HG03432 (cell line): ENCODE measurements around the gene GNLY.

Experiments used
- ATAC-seq: cut with Tn5 transposase; IDR thresholded peaks from one replicate; pipeline ENCODE4 v1.9.1; 2021; ENCODE audit warnings: mild to moderate bottlenecking, moderate library complexity; ENCODE audit not compliant: unreplicated experiment

Gene GNLY

DNA sequence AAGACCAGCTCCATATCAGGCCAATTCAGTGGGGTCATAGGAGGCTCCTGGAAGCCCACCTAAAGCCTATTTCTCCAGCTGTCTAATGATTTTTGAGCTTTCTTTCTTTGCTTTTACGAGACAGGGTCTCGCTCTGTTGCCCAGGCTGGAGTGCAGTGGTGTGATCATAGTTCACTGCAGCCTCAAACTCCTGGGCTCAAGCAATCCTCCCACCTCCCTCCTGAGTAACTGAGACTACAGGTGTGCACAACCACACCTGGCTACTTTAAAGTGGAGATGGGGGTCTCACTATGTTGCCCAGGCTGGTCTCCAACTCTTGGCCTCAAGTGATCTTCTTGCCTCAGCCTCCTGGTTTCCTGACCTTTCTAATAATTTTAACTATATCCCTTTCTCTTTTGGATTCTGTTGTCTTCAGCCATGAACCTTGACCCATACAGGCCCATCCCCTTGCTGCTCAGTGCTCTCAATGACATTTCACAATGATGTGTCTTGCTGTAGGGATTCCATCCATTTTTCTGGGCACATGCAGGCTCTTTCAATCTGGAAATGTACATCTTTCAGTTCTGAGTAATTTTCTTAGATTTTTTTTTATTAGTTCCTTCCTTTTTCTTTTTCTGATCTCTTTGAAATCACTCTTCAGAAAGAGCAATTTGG, 29.7 kb downstream of the GNLY start:
- no peak for ATAC-seq

DNA sequence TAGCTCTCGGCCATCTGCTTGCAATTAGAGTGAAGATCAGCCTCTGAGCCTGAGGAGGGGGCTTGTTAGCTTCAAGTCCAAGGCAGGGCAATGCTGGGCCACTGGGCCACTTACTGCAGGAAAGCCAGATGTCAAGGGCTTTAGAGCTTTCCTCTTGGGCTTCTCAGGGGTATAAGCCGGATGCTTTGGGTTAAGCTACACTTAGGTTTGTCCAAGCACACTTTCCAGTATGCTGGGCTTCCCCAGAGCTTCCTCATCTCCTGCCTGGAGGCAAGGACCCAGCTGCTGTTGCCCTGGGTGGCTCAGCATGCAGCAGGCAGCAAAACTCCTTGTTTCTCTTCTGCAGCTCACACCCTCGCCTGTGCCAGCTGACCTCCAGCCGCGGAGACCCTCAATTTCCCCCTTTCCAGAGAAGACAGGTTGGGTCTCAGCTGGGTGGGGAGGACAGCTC, 30.6 kb downstream of the GNLY start:
- ATAC-seq: no peak

DNA sequence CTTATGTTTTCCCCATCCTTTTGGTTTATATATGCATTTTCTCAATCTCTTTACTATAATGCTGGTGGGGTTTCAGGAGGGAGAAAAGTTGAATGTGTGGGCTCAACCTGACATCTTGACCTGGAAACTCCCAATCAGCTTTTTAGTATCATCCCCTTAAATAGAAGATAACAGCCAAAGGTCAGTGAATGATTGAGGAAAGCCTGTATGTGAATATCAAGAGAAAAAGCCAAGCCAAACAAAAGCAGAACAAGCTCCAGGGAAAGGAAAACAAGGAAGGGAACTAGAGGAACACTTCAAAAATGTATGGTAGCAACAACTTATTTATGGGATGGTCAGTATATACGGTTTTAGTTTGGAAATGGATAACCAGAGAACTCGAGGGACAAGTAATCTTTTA, 31.3 kb downstream of the GNLY start:
- ATAC-seq: no peak

DNA sequence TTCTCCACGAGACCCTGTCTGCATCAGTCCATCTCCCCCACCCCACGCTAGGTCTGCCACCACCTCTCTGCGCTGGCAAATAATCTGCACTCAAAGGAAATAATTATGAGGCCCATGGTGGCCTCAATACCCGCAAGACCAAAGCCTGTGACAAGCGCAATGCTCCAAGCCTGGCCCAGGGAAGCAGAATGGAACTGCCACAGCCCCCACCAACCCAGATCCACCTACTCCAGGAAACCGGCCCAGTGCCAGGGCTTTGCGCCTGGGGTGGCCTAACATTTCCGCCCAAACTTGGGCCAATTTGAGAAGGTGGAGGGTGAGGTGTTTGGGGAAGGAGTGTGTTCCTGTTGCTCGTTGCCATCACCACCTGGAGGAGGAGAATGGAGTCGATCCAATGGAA, 33.6 kb downstream of the GNLY start:
- ATAC-seq: no peak

DNA sequence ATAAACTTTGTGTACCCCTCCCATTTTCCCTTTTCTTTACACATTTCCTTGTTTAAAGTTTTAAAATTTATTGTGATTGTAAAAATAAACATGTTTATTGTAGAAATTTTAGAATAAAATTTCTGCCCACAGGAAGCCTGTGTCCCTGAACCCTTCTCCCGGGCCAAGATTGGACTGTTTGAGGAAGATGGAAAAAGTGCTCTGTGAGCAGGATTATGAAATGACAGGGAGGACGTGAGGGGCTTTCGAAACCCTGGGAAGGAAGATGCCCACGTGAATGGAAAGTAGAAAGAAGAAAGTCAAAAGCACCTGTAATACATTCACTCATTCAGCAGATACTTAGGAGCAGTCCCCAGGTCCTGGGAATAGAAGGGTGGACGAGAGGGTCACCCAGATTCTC, 34.2 kb downstream of the GNLY start:
- no peak for ATAC-seq

DNA sequence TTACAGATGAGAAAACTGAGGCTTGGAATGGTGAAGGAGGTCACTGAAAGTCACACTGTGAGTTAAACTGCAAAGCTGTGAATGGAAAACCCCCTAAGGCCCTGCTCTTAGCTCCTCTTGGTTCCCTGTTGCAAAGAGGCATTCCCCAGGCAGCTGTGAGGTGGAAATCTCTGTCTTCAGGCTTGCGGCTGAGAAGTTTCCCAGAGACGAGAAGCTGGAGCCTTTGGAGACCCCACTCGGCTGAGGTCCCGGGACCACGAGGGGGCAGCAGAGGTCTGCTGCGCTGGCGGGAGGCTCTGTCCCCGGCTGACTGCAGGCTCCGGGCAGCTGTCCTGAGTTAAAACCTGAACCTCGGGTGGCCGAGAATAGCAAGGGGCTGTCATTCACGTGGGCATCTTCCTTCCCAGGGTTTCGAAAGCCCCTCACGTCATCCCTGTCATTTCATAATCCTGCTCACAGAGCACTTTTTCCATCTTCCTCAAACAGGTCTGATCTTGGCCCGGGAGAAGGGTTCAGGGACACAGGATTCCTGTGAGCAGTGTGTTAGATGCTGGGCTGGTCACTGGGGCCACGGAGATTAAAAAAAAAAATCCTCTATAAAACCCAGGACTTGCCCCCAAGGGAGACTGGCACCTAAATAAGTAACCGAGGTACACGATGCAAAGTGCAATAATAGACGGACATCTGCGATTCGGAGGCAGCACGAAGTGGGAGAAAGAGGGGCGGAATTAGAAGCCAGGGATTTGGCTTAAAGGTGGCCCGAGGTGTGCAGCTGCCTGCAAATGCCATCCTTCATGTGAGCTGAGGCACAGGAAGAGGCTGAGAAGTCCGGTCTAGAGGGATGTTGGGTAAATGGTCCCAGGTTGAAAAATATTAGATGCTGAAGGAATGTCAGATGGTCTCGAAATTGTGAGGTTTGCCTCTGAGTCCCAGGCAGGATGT, 35.0 kb downstream of the GNLY start:
- peak; percentile 84 for ATAC-seq

DNA sequence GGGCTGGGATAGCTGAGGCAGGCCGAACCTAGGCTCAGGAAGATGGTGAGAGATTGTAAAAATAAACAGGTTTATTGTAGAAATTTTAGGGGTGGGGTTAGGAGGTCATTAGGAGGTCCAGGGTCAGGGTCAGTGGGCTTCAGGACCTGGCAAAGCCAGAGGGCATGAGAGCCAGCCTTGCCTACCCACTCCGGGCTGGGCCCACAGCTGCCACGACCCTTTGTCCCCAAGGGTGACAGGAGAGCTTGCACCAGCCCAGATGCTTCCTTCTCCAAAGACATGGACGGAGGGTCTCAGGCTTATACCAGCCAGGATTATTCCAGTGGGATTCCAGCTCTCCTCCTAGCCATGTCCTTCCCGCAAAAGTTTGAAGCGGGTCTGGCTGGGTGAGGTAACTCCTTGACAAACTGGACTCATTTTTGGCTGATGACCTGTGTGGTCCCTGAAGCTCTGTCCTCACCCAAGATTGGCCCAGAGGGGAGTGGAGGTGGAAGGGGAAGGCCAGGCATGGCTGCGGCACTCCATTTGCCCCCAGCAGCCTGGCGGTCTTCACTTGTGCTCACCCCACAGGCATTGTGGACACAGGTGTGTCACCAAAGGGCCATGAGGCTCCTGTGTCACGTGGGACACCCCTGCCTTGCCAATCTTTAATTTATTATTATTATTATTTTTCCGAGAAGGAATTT, 35.8 kb downstream of the GNLY start:
- no peak for ATAC-seq

DNA sequence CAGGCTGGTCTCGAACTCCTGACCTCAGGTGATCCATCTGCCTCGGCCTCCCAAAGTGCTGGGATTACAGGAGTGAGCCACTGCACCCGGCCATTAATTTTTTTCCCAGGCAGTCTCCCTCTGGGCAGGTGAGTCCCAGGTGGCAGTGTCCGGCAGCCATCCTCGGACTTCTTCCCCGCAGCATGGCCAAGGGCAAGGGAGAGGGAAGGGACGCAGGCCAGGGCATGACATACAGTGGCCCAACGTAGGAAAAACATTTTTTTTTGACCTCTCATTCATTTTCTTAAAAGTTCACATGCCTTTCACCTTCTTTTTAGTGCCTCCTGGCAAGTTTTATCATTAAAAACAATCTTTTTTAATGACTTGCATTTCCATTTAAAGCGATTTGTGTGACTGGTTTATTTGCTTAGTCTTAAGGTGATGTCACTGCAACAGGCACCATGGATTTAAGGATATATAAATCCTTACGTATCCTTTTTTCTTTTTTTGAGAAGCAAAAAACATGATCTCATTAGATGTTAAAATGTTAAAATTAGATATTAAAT, 36.6 kb downstream of the GNLY start:
- no peak for ATAC-seq

DNA sequence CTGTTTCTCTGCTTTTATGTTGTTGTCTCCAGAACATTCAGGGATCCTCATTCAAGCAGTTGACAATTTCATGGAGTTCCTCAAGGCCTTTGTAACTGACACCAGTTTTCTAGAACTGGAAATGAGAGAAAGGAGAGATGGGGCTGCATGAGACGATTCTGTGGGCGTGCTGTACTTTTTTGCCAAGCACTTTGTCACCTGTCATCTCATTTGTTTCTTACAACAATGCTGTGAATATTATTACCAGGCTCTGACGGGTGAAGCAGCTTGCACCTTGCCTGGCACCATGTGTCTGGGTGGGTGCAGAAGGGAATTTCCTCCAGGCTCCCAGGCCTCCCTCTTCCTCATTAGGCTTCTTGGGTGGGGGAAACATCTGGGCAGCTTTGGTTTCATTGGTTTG, 37.4 kb downstream of the GNLY start:
- no peak for ATAC-seq

DNA sequence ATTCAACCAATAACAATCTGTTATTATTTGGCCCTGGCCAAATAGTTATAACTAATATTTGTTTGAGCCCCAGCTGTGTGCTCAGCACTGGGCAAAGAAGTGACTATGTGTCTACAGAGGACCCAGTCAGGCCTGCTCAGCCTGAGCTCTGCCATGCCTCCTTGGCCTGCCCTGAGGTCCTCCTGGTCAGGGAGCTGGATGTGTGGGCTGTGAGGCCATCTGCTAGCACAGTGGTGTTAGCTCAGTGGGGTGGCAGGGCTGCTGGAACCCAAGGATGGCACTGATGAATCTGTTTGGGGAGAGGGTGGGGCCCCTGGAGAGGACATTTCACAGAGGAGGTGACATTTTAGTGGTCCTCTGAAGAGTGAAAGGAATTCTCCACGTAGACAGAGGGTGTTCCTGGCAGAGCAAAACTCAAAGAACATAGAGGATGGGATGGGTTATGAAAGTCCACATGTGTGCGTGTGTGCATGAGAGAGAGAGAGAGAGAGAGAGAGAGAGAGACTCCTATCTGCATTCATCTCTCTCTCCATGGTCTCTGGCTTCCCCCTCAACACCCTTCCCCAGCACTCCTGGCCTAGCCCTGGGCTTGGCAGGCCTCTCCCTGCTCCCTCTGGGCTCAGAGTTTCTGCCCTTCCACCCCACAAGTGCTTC, 38.4 kb downstream of the GNLY start:
- ATAC-seq: no peak

DNA sequence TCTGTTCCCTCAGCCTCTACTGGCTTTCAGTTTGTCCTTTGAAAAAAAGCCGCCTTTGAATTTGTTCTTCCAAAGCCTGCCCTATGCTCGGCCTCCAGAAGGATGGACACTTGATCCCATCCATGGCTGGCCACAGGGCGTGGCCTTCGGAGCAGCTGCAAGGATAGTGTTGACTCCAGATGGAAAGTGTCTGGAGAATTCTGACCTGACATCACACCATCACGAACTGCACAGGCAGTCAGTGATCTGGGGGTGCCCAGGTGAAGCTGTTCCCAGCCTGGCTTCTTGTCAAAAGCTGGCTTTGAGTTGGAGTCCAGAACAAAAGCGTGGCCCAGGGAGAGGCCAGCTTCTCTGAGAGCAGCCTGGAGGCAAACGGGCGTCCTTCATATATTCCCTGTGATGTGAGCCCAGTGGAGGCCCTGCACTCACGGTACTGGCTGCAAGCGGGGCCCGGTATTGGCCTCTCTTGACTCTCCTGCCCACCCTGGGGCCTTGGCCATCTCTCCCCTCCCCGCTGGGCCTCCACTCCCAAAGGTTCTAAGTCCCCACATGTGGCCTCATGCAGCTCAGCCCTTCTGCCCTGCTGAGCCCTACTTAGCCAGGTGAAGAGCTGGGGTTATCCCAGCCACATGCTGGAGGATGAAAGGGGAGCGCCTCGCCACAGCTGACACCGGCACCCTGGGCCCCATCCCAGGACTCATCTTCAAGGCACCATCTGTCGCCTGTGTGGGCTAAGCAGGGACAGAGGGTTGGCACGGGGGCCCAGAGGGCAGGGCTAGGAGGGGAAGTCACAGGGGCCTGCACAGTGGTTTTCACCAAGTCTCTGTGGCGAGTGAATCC, 39.2 kb downstream of the GNLY start:
- ATAC-seq: no peak

DNA sequence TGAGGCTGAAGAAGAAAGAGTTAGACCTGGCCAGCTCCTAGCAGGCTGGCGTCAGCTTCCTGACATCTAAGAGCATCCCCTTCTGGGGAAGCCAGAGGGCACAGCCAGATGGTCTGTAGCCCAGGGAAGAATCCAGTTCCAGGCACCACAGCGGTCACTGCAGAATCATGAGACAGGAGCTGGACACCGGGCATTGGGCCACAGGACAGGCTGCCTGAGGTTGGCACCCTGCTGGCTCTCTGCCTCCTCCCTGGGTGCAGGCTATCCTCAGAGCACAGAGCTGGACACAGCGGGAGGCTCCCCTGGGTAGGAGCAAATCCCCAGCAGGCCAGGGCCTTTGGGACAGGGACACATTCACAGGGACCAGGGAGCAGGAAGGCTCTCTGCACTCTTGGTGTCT, 39.9 kb downstream of the GNLY start:
- ATAC-seq: no peak

DNA sequence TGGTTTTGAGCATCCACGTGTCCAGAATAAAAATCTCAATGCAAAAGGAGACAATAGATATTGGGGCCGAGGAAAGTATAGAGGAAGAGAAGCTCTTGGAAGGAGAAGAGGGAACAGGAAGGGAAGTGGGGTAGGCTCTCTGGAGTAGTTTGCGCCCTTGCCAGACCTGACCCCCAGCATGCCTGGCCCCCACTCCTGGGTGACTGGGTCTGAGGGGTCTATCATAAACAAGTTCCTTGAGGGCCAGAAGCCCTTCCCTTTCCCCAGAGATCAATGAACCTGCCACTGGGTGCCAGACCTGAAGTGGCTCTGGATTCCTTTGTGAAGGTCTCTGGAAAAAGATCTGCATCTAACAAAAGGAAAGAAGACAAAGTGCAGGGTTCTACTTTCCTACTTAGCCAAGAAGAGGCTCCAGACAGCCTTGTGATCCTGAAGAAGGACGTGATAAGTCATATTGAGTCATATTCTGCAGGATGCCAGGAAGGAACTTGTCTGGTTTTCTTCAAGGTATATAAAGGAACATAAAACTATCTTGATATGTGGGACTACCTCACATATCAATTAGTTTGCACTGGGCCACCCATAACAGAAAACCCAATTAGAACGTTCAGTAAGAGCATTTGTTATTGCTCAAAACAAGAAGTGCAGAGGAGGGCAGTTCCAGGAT, 40.9 kb downstream of the GNLY start:
- ATAC-seq: no peak

DNA sequence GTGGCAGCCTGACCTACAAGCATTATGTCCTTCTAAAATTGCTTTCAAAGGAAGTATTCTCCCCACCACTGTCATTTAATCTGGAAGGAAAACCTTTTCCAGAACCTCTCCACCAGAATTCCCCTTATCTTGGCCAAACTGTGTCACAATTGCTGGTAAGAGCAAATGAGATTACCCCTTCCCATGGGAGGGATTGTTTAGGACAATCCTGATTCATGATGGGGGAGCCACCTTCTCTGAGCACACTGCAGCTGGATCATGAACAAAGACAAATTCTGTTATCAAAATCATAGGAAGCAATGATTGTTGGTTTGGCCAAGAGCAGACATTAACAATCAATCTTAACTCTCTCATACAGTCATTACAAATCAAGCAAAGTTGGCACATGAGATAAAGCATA, 41.5 kb downstream of the GNLY start:
- no peak for ATAC-seq

DNA sequence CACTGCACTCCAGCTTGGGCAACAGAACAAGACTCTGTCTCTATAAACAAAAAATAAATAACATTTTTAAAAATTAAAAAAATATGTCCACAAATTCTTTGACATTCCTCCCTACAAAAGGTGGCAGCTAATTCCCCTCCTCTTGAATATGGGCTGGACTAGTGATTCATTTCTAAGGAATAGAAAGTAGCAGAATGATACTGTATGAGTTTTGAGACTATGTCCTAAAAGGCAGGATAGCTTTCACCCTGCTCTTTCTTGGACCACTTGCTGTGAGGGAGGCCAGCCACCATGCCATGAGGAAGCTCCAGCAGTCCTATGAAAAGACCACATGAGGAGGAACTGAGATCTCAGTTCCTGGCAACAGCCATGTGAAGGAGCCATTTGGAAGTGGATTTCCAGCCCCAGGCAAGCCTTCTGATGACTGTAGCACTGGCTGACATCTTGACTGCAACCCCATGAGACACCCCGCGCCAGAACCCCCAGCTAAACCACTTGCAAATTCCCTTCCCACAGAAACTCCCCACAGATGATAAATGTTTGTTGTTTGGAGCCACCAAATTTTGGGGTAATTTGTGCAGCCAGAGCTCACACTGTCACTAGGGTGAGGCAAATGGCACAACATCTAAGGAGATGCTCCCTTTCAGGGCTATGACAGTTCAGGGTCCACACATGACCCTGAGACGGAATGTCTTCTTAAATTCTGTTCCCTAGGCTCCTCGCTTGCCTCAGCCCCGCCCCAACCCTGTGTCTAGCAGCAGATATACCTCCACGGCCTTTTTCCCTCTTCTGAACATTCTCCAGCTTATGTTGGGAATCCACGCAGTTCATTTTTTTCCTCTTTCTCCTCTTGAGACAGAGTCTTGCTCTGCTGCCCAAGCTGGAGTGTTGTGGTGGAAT, 42.5 kb downstream of the GNLY start:
- no peak for ATAC-seq

DNA sequence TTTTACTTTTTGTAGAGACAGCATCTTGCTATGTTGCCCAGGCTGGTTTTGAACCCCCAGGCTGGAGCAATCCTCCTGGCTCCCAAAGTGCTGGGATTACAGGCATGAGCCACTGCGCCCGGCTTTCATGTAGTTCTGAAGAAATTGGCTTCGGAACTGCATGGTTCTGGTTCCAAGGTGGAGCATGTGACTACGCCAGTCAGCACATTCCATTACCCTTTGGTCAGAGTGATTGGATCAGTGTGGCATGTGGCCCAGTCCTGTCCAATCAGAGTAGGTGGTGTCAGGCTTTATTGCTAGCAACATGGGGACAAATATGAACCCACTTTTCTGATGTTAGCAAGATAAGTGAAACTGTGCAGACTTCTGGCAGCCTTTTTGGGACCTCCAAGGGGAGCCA, 43.3 kb downstream of the GNLY start:
- ATAC-seq: no peak

DNA sequence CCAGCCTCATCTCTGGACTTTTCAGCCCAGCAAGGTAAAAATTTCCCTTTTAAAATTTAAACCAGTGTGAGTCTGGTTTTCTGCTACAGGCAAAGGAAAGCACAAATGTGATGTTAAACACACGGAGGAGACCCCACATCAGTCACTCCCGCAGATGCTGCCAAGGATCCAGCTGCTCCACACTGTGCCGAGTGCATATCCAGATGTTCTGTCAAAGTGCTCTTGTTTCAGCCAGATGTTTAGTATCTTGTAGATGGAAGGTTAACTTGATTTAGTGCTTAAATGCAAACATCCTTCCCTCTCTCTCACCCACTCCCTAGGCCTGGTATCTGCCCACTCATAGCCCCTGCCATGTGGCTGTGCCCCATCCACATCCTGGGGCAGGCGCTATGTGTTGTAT, 43.8 kb downstream of the GNLY start:
- ATAC-seq: no peak

DNA sequence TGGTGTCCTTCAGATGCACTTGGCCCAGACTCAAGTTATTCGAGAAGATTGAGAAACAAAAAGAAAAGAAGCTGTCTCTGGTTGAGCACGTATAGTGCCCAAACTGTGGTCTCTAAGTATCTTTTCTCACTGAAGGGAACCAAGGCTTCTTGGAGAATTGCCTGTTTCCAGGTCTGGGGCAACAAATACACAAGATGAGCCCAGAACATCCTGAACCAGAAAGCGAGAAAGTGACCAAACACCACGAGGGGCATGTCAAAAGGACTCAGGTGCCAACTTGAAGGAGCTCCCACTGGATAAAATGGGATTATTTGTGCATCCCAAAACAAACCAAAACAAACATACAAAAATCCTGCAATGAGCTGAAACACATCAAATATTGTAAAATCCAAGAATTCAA, 46.0 kb downstream of the GNLY start:
- no peak for ATAC-seq
